ENCODE measurements around the gene KLHL24.
"Not testable (repeated sequence)": the region's sequence is repeated elsewhere in the genome, so short reads cannot be mapped to it uniquely, and the experiment has no call there.

The KLHL24 gene

GRCh38 chr3:183619010-183619409 is 16.4 kb upstream of the KLHL24 start:
- H3K27ac ChIP-seq, result no peak overlapping the region
- no peak for TF ChIP-seq CTCF (IDR thresholded peaks at IDR 0.05)
- DNase-seq, result no peak

GRCh38 chr3:183619624-183620251 is 15.7 kb upstream of the KLHL24 start:
- Histone ChIP-seq H3K27me3 (no peaks in the 10 kb centered on the region), H3K4me3 (no peak overlapping the region), H3K9me3 (no peaks in the 10 kb centered on the region), H3K36me3 (no peaks in the 10 kb centered on the region), H3K27ac (no peak overlapping the region), H3K4me1 (no peaks in the 10 kb centered on the region)
- intact Hi-C loops (cut with DNase I; ENCODE audit: low total_unique reads), result no loop called here
- TF ChIP-seq CTCF (IDR thresholded peaks at IDR 0.05), result no peak
- DNase-seq, result no peak

More at GRCh38 chr3:183619010-183619409, 16.4 kb upstream of the KLHL24 start:
- no peaks in the 10 kb centered on the region for H3K9me3 ChIP-seq
- no peak overlapping the region for H3K4me3 ChIP-seq
- H3K36me3 ChIP-seq, result no peaks in the 10 kb centered on the region
- no peaks in the 10 kb centered on the region for H3K4me1 ChIP-seq
- H3K27me3 ChIP-seq, result no peaks in the 10 kb centered on the region
- intact Hi-C loops (cut with DNase I; ENCODE audit: low total_unique reads), result no loop called here

- Histone ChIP-seq H3K36me3 (no peaks in the 10 kb centered on the region), H3K27me3 (no peaks in the 10 kb centered on the region), H3K27ac (no peak overlapping the region), H3K9me3 (no peaks in the 10 kb centered on the region), H3K4me3 (no peak overlapping the region), H3K4me1 (no peaks in the 10 kb centered on the region)
- DNase-seq, result no peak
- intact Hi-C loops (cut with DNase I; ENCODE audit: low total_unique reads), result no loop called here
- TF ChIP-seq CTCF (IDR thresholded peaks at IDR 0.05), result no peak
These were observed 15.2 kb upstream of the KLHL24 start for GRCh38 chr3:183620252-183620628.

GRCh38 chr3:183622473-183622872 is 12.9 kb upstream of the KLHL24 start:
- intact Hi-C loops (cut with DNase I; ENCODE audit: low total_unique reads); H3K4me3 ChIP-seq; H3K27me3 ChIP-seq; H3K9me3 ChIP-seq; H3K36me3 ChIP-seq; DNase-seq; H3K27ac ChIP-seq: not testable (repeated sequence)
- H3K4me1 ChIP-seq, result peaks cover 0 to 16% (median 7%) of the 10 kb centered on the region in 4 donors

GRCh38 chr3:183626877-183627594 is 8.4 kb upstream of the KLHL24 start:
- Histone ChIP-seq H3K9me3 (no peaks in the 10 kb centered on the region), H3K4me1 (peaks cover 0 to 16% (median 7%) of the 10 kb centered on the region in 4 donors), H3K27ac (peak overlapping the region; percentile 26 to 44), H3K36me3 (no peaks in the 10 kb centered on the region), H3K27me3 (no peaks in the 10 kb centered on the region), H3K4me3 (no peak overlapping the region)
- intact Hi-C loops (cut with DNase I; ENCODE audit: low total_unique reads), result loop anchor here (5.0 kb wide), 1 partner anchor 65 kb away; no protein-coding TSS in a partner anchor
- peak in 1 of 2 donors; percentile 26 for DNase-seq
- TF ChIP-seq CTCF (IDR thresholded peaks at IDR 0.05), result no peak

GRCh38 chr3:183629546-183630301 is 5.7 kb upstream of the KLHL24 start:
- no peak for TF ChIP-seq CTCF (IDR thresholded peaks at IDR 0.05)
- intact Hi-C loops (cut with DNase I; ENCODE audit: low total_unique reads), result loop anchor here (5.0 kb wide), 1 partner anchor 63 kb away; no protein-coding TSS in a partner anchor
- Histone ChIP-seq H3K4me3 (no peak overlapping the region), H3K36me3 (no peaks in the 10 kb centered on the region), H3K27ac (no peak overlapping the region), H3K9me3 (no peaks in the 10 kb centered on the region), H3K4me1 (peaks cover 0 to 16% (median 7%) of the 10 kb centered on the region in 4 donors), H3K27me3 (no peaks in the 10 kb centered on the region)
- DNase-seq, result no peak

All from tibial artery (tissue), 4 donors.